Trophoblast cell (in vitro differentiated cells and primary cell): Measurements from ENCODE around the gene CUL4A.

ENCODE experiments used
- DNase-seq, 2 donors: peaks; one replicate each; pipeline ENCODE4 v3.0.0-alpha.2; 2016
- H2AFZ ChIP-seq: 2 replicates; pipeline ENCODE4 v1.6.1; 2013; ENCODE audit warnings: low read length, moderate library complexity, mild to moderate bottlenecking; ENCODE audit not compliant: insufficient read depth, poor library complexity
- H2AK5ac ChIP-seq: 2 replicates; pipeline ENCODE4 v1.6.1; 2013; ENCODE audit warnings: mild to moderate bottlenecking, low read length
- H2BK120ac ChIP-seq: 2 replicates; pipeline ENCODE4 v1.6.1; 2013; ENCODE audit warnings: low read length, mild to moderate bottlenecking, moderate library complexity; ENCODE audit not compliant: insufficient read depth, poor library complexity
- H2BK12ac ChIP-seq: 2 replicates; pipeline ENCODE4 v1.6.1; 2013; ENCODE audit warnings: mild to moderate bottlenecking, low read length, moderate library complexity
- H2BK5ac ChIP-seq: 2 replicates; pipeline ENCODE4 v1.6.1; 2013; ENCODE audit warnings: low read length, low read depth, moderate library complexity, mild to moderate bottlenecking; ENCODE audit not compliant: poor library complexity
- H3K14ac ChIP-seq: 2 replicates; pipeline ENCODE4 v1.6.1; 2013; ENCODE audit warnings: mild to moderate bottlenecking, low read length
- H3K18ac ChIP-seq: 2 replicates; pipeline ENCODE4 v1.6.1; 2013; ENCODE audit warnings: mild to moderate bottlenecking, low read length
- H3K23ac ChIP-seq: 2 replicates; pipeline ENCODE4 v1.6.1; 2013; ENCODE audit warnings: low read length
- H3K27ac ChIP-seq: 2 replicates; pipeline ENCODE4 v1.5.1; 2013; ENCODE audit warnings: low read depth, mild to moderate bottlenecking, inconsistent platforms, low read length, moderate library complexity
- H3K27me3 ChIP-seq: 2 replicates; pipeline ENCODE4 v1.6.1; 2013; ENCODE audit warnings: inconsistent platforms, mild to moderate bottlenecking, low read length, moderate library complexity; ENCODE audit not compliant: insufficient read depth
- H3K36me3 ChIP-seq, 2 experiments: 1 replicate in 1 of 2; 2 replicates in 1 of 2; pipeline ENCODE4 v1.6.1; 2013; ENCODE audit warnings: low read length in 2 of 2, mild to moderate bottlenecking in 2 of 2, moderate library complexity in 1 of 2; ENCODE audit not compliant: insufficient read depth in 2 of 2, control insufficient read depth in 1 of 2
- H3K4ac ChIP-seq: 2 replicates; pipeline ENCODE4 v1.6.1; 2013; ENCODE audit warnings: low read depth, mild to moderate bottlenecking, low read length, moderate library complexity
- H3K4me1 ChIP-seq, 2 experiments: 1 replicate in 1 of 2; 2 replicates in 1 of 2; pipeline ENCODE4 v1.6.1; 2013; ENCODE audit warnings: low read length in 2 of 2, mild to moderate bottlenecking in 2 of 2, moderate library complexity in 1 of 2; ENCODE audit not compliant: insufficient read depth in 2 of 2, control insufficient read depth in 1 of 2
- H3K4me2 ChIP-seq: 2 replicates; pipeline ENCODE4 v1.6.1; 2013; ENCODE audit warnings: inconsistent platforms, mild to moderate bottlenecking, low read length, moderate library complexity
- H3K4me3 ChIP-seq: 2 replicates; pipeline ENCODE4 v1.5.1; 2013; ENCODE audit warnings: mild to moderate bottlenecking, low read depth, low read length, inconsistent platforms
- H3K79me1 ChIP-seq: one replicate; pipeline ENCODE4 v1.6.1; 2013; ENCODE audit warnings: low read length
- H3K79me2 ChIP-seq: 2 replicates; pipeline ENCODE4 v1.6.1; 2013; ENCODE audit warnings: low read length, mild to moderate bottlenecking; ENCODE audit not compliant: control insufficient read depth, insufficient read depth, poor library complexity
- H3K9ac ChIP-seq: 2 replicates; pipeline ENCODE4 v1.6.1; 2013; ENCODE audit warnings: mild to moderate bottlenecking, low read length
- H3K9me3 ChIP-seq: 2 replicates; pipeline ENCODE4 v1.6.1; 2013; ENCODE audit warnings: low read depth, mild to moderate bottlenecking, control low read depth, inconsistent platforms, low read length; ENCODE audit not compliant: insufficient read depth
- H4K12ac ChIP-seq: 2 replicates; pipeline ENCODE4 v1.6.1; 2013; ENCODE audit warnings: low read depth, mild to moderate bottlenecking, low read length, moderate library complexity
- H4K8ac ChIP-seq: 2 replicates; pipeline ENCODE4 v1.6.1; 2013; ENCODE audit warnings: low read depth, mild to moderate bottlenecking, low read length, moderate library complexity
- H4K91ac ChIP-seq: one replicate; pipeline ENCODE4 v1.6.1; 2013; ENCODE audit warnings: low read depth, mild to moderate bottlenecking, low read length, moderate library complexity
- WGBS: extraction: QIAGEN DNeasy Blood & Tissue Kit; methylation state at CpG from one replicate; pipeline ENCODE4 v1.1.7; 2013; ENCODE audit warnings: missing lambda C conversion rate; ENCODE audit not compliant: insufficient read length, insufficient coverage; ENCODE audit errors: extremely low coverage; 5-methylcytosine and 5-hydroxymethylcytosine counted together

Gene CUL4A

DNA sequence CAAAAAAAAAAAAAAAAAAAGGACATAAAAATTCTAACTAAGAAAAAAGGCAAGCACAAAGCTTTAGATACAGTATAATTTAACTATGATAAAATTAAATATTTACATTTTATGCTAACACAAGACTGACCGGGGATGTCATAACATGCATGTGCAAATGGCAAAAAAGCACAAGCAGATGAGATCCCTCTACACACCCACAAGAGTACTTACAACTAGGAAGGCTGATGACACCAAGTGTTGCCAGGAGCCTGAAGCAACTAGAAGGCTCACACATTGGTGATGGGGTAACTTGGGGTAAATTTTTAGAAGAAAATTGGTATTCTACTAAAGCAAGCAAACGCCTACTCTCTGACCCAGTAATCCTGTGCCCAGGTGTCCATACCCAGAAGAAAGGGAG is 7.6 kb upstream of the CUL4A start:
- Histone ChIP-seq H4K8ac (no peak overlapping the region), H2BK12ac (no peak overlapping the region), H3K14ac (no peak overlapping the region), H2AFZ (no peak overlapping the region), H3K4me1 (peaks cover 13% of the 10 kb centered on the region in 2 experiments), H4K12ac (no peak overlapping the region), H3K9ac (no peak overlapping the region), H3K27me3 (no peaks in the 10 kb centered on the region), H3K79me2 (peaks cover 2% of the 10 kb centered on the region), H3K18ac (no peak overlapping the region), H3K23ac (no peak overlapping the region), H3K36me3 (peaks cover 11 to 15% of the 10 kb centered on the region in 2 experiments), H3K4me3 (no peak overlapping the region), H3K4ac (peak overlapping the region; percentile 68), H3K79me1 (no peaks in the 10 kb centered on the region), H2BK5ac (no peak overlapping the region), H3K4me2 (no peak overlapping the region), H2AK5ac (no peak overlapping the region), H3K27ac (no peak overlapping the region), H2BK120ac (no peak overlapping the region), H4K91ac (no peak overlapping the region), H3K9me3 (peaks cover 3% of the 10 kb centered on the region)
- no CpG with 5 or more reads among the region's 2 CpGs for WGBS
- no peak for DNase-seq

DNA sequence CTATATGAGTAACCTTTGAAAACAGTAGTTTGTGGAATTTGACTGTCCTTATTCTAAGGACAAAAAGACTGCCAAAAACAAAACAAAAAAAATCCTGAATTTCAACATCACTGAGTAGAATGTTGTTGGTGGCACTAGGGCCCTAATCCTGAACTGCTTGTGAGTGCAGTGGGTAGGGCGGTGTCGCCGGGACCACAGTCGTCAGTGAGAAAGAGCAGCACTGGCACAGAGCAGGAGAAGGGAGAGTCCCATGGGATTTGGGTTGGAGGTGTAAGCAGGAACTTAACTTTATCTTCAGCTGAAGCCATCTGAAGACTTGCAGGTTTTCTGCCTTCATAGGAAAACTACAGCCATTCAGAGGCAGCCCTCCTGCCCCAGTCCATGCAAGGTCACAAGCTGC is 6.5 kb upstream of the CUL4A start:
- Histone ChIP-seq H3K18ac (no peak overlapping the region), H2BK5ac (no peak overlapping the region), H4K12ac (no peak overlapping the region), H4K91ac (no peak overlapping the region), H3K79me2 (peaks cover 3% of the 10 kb centered on the region), H3K27ac (no peak overlapping the region), H2AK5ac (no peak overlapping the region), H2BK12ac (no peak overlapping the region), H3K14ac (no peak overlapping the region), H2AFZ (no peak overlapping the region), H3K9ac (no peak overlapping the region), H3K79me1 (peaks cover 1% of the 10 kb centered on the region), H3K4me2 (no peak overlapping the region), H3K4ac (no peak overlapping the region), H3K4me1 (peaks cover 13% of the 10 kb centered on the region in 2 experiments), H3K23ac (no peak overlapping the region), H3K27me3 (no peaks in the 10 kb centered on the region), H3K9me3 (peaks cover 4% of the 10 kb centered on the region), H2BK120ac (no peak overlapping the region), H3K36me3 (peaks cover 3 to 10% of the 10 kb centered on the region in 2 experiments), H3K4me3 (no peak overlapping the region), H4K8ac (no peak overlapping the region)
- DNase-seq: no peak
- WGBS: no CpG with 5 or more reads among the region's 4 CpGs

DNA sequence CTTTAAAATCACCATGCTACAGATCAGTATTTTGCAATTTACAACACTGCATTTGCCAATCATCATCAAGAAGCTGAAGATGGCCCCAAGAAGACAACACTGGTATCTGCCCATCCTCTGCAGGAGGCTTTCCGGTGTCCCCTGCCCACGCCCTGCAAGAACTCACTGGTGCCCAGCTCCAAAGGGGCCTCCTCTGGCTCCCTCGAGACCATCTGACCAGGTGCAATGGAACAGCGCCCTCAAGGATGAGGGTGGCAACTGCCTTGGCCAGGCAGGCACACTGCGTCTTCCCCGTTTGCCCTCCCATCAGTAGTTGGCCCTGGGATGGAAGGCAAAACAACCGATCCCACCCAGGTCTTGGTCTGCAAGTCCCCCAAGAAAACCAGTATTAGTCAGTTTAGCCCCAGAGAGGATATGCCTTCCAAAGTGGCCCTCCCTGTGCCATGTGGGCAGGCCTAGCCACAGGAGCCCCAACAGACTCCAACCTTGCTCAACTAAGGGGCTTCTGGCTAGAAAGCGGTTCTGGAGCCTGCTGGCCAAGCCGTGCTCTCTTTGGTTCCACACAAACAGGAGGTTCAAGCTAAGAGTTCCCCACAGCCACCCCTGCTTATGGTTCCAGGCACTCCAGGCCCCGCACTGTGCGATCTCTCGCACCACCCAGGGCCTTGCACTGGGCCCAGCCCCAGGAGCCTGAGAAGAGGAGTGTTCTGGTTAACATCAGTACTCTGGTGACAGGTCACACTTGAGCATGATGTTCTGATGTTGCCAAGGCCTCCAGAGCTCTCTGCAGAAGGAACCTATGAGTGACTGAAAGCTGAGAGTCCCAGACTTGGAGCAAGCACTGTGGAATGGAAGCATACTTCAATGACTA is 5.7 kb upstream of the CUL4A start:
- H2AFZ ChIP-seq: peak overlapping the region; percentile 8
- H4K91ac ChIP-seq: no peak overlapping the region
- H3K36me3 ChIP-seq: peaks cover 3 to 7% of the 10 kb centered on the region in 2 experiments
- peak overlapping the region; percentile 36 for H3K4ac ChIP-seq
- H3K79me1 ChIP-seq: peaks cover 8% of the 10 kb centered on the region
- no CpG with 5 or more reads among the region's 12 CpGs for WGBS
- no peak overlapping the region for H3K14ac ChIP-seq
- H2BK5ac ChIP-seq: no peak overlapping the region
- H3K27me3 ChIP-seq: no peaks in the 10 kb centered on the region
- H4K12ac ChIP-seq: no peak overlapping the region
- H3K4me3 ChIP-seq: no peak overlapping the region
- no peak overlapping the region for H3K27ac ChIP-seq
- H3K4me2 ChIP-seq: no peak overlapping the region
- no peak overlapping the region for H2BK120ac ChIP-seq
- H3K4me1 ChIP-seq: peaks cover 13% of the 10 kb centered on the region in 2 experiments
- no peak overlapping the region for H3K23ac ChIP-seq
- no peak overlapping the region for H2AK5ac ChIP-seq
- H2BK12ac ChIP-seq: no peak overlapping the region
- peak overlapping the region; percentile 7 for H3K18ac ChIP-seq
- DNase-seq: no peak
- H3K9me3 ChIP-seq: peaks cover 5% of the 10 kb centered on the region
- peaks cover 9% of the 10 kb centered on the region for H3K79me2 ChIP-seq
- no peak overlapping the region for H4K8ac ChIP-seq
- H3K9ac ChIP-seq: no peak overlapping the region

DNA sequence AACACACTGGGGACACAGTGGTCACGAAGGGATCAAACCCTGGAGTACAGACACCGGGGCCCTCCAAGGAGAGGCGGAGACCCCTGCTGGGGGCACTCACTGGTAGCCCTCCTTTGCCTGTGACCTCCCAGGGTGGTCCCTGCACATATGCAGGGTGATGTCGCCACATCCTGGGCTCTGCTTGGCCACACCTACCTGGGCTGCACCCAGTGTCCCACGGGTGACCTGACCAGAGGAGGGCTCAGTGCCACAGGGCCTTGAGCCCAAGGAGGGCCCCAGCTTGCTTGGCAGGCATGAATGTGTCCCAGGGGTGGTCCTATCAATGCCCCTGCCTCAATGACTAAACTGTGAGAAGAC is 5.1 kb upstream of the CUL4A start:
- Histone ChIP-seq H3K79me1 (peaks cover 13% of the 10 kb centered on the region), H4K12ac (peak overlapping the region; percentile 15), H3K79me2 (peaks cover 14% of the 10 kb centered on the region), H3K27ac (no peak overlapping the region), H3K9ac (no peak overlapping the region), H2BK12ac (no peak overlapping the region), H3K36me3 (peaks cover 3 to 7% of the 10 kb centered on the region in 2 experiments), H3K4me1 (peaks cover 13% of the 10 kb centered on the region in 2 experiments), H2BK120ac (no peak overlapping the region), H3K18ac (no peak overlapping the region), H3K4me3 (no peak overlapping the region), H3K27me3 (no peaks in the 10 kb centered on the region), H3K9me3 (peaks cover 5% of the 10 kb centered on the region), H4K91ac (no peak overlapping the region), H3K4ac (peak overlapping the region; percentile 76), H3K4me2 (no peak overlapping the region), H3K14ac (no peak overlapping the region), H3K23ac (no peak overlapping the region), H2BK5ac (no peak overlapping the region), H4K8ac (no peak overlapping the region), H2AFZ (no peak overlapping the region), H2AK5ac (no peak overlapping the region)
- no peak for DNase-seq
- no CpG with 5 or more reads among the region's 5 CpGs for WGBS
